ENCODE results near the gene PRSS57.
"Not testable (repeated sequence)": the region's sequence is repeated elsewhere in the genome, so short reads cannot be mapped to it uniquely, and the experiment has no call there.

Gene PRSS57

DNA sequence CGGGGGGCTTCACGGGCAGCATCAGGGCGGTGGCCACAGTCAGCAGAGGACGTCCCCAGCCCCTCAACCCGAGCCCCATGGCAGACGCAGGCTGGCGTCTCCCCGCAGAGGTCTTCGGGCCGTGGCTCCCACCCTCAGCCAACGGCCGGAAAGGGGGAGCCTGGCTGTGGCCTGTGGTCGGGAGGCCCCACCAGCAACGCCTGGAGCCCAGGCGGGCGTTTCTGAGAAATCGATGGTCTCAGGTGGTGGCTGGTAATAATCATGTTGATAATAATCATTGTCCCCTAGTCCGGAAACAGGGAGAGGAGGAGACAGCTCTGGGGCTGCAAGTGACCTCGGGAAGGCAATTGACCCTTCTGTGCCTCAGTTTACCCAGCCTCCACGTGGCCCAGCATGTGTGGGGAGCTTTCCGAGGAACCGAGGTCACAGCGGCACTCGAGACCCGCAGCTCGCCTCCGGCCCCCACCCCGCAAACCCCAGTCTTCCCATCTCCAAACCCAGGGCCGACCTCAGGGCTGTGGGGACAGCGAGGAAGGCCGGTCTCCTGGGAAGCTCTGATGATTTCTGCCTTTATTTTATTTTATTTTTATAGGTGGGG is at the start of gene PRSS57:
Gene PRSS57, minus strand, starts transcription at position 101 of the 598 bp plus-strand sequence. Its CDS starts 22 bp downstream, at position 79.
- no peak for DNase-seq (ENCODE audit: extremely low read depth, low read depth)
- TF ChIP-seq, protein P1, sequence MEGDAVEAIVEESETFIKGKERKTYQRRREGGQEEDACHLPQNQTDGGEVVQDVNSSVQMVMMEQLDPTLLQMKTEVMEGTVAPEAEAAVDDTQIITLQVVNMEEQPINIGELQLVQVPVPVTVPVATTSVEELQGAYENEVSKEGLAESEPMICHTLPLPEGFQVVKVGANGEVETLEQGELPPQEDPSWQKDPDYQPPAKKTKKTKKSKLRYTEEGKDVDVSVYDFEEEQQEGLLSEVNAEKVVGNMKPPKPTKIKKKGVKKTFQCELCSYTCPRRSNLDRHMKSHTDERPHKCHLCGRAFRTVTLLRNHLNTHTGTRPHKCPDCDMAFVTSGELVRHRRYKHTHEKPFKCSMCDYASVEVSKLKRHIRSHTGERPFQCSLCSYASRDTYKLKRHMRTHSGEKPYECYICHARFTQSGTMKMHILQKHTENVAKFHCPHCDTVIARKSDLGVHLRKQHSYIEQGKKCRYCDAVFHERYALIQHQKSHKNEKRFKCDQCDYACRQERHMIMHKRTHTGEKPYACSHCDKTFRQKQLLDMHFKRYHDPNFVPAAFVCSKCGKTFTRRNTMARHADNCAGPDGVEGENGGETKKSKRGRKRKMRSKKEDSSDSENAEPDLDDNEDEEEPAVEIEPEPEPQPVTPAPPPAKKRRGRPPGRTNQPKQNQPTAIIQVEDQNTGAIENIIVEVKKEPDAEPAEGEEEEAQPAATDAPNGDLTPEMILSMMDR (IDR thresholded peaks at IDR 0.05; ENCODE audit: low read depth, low read length): no peak

DNA sequence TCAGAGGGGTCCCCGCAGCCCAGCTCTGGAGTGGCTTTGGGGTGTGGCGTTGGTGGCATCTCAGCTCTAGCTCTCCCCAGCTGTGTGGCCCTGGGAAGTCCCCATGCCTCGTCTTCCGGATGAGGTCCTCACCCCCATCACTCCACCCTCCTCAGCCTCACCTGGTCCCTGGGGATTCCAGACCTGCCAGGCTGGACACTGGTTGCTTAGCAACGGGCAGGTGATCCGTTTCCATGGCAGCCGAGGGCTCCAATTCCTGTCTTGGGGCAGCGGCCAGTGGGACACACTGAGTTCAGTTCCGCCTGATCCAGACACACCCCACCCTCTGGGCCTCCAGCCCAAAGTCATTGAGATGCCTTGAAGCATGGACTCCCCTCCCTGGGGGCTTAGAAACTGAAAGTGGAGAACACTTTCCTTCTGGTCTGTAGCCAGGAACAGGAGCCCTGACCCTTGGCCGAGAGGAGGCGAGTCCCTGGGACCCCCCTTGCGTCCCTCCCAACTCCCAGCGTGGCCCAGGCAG is 48.0 kb upstream of the PRSS57 start:
- DNase-seq (ENCODE audit: extremely low read depth, low read depth): no peak
- TF ChIP-seq, protein P1 (IDR thresholded peaks at IDR 0.05; ENCODE audit: low read depth, low read length): no peak

DNA sequence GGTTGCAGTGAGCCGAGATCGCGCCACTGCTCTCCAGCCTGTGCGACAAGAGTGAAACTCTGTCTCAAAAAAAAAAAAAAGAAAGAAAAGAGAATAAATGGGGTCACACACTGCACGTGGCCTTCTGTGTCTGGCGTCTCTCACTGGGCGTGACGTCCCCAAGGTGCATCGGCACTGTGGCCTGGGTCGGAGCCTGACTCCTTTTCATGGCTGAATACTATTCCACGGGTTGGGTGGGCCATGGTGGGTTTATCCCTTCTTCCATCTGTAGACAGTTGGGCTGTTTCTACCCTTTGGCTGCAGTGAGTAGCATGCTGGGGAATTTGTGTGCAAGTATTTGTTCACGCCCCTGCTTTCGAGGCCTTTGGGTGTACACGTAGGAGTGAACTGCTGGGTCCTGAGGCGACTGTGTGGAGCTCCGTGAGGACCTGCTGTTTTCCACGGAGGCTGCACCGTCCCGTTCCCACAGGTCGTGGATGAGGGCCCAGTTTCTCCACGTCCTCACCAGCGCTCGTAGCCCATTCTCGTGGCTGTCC is 47.4 kb upstream of the PRSS57 start:
- TF ChIP-seq, protein P1 (IDR thresholded peaks at IDR 0.05; ENCODE audit: low read depth, low read length): no peak
- no peak for DNase-seq (ENCODE audit: extremely low read depth, low read depth)

DNA sequence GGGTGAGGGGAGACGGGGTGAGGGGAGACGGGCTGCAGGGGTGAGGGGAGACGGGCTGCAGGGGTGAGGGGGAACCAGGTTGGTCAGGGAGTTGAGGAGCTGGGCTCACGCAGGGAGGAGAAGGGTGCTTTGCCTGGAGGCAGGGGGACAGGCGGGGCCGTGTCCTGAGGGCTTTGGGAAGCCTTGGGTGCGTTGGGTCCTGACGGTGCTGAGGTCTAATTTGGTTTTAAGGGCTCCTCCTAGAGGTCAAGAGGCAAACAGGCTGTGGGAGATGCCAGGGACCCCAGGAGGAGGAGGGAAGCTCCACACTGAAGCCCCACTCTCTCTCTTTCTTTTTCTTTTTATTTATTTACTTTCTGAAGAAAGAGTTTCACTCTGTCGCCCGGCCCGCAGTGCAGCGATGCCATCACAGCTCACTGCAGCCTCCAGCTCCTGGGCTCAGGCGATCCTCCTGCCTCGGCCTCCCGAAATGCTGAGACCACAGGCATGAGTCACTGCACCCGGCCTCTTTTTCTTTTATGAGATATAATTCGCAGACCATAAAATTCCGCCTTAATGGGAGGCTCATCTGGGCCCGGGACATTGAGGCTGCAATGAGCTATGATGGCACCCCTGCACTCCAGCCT is 46.4 kb upstream of the PRSS57 start:
- no peak for DNase-seq (ENCODE audit: extremely low read depth, low read depth)

DNA sequence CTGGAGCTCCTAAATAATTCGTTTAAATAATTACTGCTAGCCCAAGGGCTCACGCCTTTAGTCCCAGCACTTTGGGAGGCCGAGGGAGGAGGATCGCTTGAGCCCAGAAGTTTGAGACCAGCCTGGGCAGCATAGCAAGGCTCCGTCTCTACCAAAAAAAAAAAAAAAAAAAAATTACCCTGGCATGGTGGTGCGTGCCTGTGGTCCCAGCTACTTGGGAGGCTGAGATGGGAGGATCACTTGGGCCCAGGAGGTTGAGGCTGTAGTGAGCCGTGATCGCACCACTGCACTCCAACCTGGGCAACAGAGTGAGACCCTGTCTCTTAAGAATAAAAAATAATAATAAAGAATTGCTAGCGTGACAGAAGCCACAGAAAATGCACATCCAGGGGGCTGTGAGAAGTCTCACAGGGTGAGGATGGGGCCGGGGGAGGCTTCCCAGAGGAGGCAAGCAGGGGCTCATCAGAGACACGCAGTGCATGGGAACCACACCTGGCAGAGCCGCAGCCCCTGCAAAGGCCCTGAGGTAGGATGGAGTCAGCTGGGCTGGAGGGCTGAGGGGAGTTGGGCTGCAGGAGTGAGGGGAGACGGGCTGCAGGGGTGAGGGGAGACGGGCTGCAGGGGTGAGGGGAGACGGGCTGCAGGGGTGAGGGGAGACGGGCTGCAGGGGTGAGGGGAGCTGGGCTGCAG is 45.7 kb upstream of the PRSS57 start:
- DNase-seq (ENCODE audit: extremely low read depth, low read depth): not testable (repeated sequence)

More for the DNA sequence above, 46.4 kb upstream of the PRSS57 start:
- TF ChIP-seq, protein P1 (IDR thresholded peaks at IDR 0.05; ENCODE audit: low read depth, low read length): peak; percentile 9

DNA sequence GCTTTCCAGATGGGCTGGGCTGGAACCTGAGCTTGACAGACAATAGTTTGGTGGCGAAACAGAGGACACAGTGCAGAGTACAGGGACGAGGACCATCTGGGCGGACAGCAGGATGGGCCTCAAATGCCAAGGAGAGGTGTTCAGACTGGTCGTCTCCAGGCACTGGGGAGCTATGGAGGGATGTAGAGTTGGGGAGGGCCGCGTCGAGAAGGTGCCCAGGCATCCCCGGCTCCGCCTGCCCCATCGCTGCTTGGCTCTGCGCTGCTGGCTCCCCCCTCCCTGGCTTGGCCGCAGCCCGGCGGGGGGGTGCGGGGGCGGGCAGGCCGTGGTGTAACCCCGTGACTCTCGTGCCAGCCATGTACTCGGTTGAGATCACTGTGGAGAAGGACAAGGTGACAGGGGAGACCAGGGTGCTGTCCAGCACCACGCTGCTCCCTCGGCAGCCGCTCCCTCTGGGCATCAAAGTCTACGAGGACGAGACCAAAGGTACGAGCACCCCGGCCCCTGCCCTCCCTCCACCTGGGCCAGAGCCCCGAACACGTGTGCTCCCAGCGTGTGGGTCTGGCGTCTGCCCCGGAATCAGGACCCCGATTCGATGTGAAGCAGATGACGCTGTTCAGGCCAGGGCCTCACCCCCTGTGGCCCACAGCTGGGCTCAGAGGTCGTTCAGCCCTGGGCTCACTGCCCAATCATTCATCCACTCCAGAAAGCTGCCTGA is 44.9 kb upstream of the PRSS57 start:
- DNase-seq (ENCODE audit: extremely low read depth, low read depth): no peak
- TF ChIP-seq, protein P1 (IDR thresholded peaks at IDR 0.05; ENCODE audit: low read depth, low read length): no peak

DNA sequence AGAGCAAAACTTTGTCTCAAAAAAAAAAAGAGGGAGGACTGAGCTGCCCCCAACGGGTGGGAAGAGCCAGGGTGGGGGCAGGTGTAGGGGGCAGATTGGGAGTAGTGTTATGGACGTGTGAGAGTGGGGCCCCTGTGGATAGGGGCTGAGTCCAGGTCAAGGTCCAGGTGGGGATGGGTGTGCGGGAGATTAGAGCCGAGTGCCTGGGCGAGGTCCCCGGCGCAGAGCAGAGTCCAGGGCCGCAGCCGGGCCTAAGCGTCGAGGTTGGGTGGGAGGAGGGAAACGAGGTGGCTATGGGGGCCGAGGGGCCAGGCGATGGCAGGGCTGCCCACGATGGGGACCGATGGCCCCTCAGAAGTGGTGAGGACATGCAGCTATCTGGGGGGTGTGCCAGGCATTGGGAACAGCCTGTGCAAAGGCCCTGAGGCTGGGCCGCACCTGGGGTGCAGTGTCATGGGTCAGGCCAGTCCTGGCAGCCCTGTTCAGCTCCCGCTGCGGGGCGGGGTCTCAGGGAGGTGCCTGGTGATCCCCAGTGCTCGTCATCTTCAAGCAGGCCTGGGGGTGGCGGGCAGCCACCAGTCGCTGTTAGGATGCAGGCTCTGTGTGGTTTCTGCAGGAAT is 43.4 kb upstream of the PRSS57 start:
- no peak for DNase-seq (ENCODE audit: extremely low read depth, low read depth)

More for the DNA sequence above, 43.4 kb upstream of the PRSS57 start:
- TF ChIP-seq, protein P1 (IDR thresholded peaks at IDR 0.05; ENCODE audit: low read depth, low read length): no peak

Data from AG09319 (cell line).